T-helper 2 cell treated with Interferon-gamma antibody and Interleukin-4, amounts not matched to agents 100 ng/mL and 5 ng/mL, for 36 hours (primary cell): ENCODE measurements around the gene NT5C2. TPM values are rescaled to one million over a fixed set of nuclear protein-coding genes. Genes with fewer than 3 reads are reported as not detected.

Experiments used
- intact Hi-C: fragments of 100-400 bp; cut with micrococcal nuclease; formaldehyde crosslinking; loops from one replicate; pipeline ENCODE4 v1.15.1; 2023
- total RNA-seq: library from RNA; stranded (reverse); gene quantifications from 2 replicates; pipeline ENCODE4 v1.2.3, GENCODE V29; 2022

NT5C2 gene
- total RNA-seq, 1 donor from 2014 or later: 77.0 TPM

DNA sequence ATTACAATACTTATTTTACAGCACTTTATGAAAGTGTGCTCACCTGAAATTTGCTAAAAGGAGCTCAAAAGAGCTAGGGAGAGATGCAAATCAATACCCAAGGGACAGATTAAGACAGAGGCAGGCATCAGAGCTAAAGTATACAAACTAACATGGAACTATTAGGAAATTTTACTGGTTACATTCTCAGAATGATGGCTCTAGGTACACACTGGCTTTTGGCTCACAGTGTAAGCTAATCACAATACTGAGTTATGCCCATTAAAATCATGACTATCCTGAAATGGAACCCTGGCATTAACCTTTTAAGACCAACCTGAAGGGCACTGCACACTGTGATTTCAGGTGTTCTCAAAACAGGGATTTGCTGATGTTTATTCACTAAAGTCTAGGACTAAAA lies 98.1 kb downstream of the NT5C2 start:
- intact Hi-C loops: no loop called here

DNA sequence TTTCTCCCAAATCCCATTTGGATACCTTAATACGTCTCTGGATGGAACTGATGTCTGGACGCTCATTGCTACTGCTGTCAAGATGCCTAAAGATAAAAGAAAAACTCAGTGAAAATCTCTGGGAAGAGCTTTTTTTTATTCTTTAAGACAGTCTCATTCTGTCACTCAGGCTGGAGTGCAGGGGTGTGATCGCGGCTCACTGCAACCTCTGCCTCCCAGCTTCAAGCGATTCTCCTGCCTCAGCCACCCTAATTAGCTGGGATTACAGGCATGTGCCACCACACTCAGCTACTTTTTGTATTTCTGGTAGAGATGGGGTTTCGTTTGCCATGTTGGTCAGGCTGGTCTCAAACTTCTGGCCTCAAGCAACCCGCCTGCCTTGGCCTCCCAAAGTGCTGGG lies 102.2 kb downstream of the NT5C2 start:
- intact Hi-C loops: no loop called here

DNA sequence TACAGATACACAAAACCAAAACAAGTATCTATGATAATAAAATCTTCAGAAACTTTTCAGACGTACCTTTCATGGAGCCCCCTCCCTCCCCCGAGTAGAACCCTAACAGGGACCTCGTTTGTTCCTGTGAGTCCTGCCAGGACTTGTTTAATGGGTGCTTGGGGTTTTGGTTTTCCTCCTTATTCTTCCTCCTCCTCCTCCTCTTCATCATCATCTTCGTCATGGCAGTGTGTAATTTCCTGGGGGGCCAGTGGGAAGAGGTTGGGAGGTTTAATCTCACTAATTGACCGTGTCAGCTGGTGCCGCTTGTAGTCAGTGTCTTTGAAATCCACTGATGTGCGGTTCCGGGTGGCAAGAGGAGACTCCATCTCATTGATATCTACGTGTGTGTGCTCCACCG lies 103.6 kb downstream of the NT5C2 start:
- intact Hi-C loops: no loop called here

DNA sequence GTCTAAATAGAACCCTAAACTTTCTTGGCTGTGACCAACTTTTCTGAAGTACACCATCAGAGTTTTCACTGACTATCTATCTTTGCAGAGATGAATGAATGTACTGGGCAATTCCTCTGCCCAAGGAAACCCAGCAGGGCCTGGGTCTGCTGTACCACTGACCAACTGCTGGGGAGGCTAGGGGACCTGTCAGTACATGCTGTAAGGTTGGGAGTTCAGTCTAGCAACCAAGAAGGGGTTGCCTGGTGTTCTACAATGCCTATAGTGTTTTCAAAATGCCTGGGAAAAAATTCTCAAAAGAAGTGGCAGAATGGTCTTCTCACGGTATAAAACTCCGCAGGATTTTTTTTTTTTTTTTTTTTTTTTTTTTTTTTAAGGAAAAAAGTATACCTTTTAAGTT lies 106.3 kb downstream of the NT5C2 start:
- intact Hi-C loops: no loop called here

DNA sequence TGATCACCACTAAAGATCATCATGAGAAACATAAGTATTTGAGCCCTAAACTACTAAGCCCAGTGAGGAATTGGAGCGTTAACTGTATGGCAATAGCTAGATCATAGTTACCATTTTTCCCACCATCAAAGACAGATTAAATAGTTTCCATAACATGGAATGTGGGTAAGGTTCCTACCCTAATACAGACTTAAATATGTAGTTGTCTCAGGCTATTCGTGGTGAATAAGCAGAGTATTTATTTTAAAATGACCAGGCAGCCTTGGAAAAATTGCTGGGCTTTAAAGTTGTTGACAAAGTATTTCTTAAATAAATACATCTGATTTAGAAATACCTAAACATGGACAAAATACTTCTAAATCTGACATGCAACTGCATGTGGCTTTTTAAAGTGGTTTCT lies 106.8 kb downstream of the NT5C2 start:
- intact Hi-C loops: no loop called here

DNA sequence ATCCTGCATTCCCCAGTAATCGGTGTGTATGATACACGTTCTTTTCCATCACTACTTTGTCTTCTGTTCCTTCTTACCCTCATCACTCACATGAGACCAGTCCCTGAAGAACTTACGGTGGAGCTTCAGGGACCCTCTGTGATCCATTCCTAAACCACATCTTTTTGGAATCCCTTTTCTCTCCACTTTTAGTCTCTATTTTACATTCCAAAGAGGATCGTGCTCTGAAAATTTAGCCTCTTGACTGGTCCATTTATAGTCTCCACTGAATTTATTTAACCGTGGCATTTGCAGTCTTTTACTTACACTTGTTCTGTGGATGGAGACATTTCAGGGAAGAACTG lies 109.1 kb downstream of the NT5C2 start:
- intact Hi-C loops: no loop called here

DNA sequence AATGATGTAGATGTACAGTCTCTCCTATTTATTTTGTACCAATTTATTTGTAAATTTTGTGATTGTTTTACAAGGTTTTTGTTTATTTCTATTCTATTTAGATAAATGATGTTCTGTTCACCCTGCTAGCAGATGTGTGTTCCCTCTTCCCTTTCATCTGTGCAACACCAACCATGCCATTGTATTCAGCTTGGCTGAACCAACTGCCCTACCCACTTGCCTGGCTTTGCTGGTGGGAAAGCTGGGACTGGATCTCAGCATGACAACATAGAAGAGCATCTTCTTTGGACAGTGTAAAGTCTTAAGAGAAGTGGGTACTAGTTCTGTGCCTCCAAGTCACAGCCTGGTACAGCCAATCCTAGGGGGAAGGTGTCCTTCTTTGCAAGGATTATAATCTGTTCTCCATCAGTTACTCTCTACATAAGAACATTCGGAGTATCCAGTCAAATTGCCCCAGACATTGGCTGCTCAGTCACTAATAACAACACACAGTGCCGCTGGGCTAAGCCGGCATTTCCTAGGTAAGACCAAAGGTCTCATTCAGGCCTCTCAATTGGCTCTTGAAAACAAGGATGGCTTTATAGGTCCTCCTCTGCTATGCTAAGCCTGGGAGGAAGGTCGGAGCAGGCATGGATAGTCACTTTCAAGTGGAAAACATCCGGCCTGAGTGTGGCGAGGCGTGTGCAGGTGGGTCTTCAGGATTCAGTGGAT lies 109.7 kb downstream of the NT5C2 start:
- intact Hi-C loops: no loop called here

DNA sequence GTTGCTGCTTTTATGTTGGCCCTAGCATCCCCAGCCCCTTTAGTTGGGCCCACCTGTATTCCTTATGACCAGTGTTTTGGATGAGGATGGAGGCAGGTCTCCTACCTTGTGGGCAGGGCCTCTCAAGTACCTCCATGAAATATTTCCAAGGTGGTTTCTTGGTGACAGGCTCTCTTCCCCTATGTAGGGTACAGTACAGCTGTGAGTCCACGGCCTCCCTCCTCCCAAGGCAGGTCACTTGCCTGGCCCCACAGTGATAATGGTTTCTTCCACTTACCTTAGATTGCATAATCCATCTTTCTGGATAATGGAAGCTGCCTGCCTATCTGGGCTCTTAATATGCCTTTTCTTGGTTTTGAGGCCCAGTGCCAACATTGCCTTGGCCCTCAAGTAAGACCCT lies 110.4 kb downstream of the NT5C2 start:
- intact Hi-C loops: no loop called here

DNA sequence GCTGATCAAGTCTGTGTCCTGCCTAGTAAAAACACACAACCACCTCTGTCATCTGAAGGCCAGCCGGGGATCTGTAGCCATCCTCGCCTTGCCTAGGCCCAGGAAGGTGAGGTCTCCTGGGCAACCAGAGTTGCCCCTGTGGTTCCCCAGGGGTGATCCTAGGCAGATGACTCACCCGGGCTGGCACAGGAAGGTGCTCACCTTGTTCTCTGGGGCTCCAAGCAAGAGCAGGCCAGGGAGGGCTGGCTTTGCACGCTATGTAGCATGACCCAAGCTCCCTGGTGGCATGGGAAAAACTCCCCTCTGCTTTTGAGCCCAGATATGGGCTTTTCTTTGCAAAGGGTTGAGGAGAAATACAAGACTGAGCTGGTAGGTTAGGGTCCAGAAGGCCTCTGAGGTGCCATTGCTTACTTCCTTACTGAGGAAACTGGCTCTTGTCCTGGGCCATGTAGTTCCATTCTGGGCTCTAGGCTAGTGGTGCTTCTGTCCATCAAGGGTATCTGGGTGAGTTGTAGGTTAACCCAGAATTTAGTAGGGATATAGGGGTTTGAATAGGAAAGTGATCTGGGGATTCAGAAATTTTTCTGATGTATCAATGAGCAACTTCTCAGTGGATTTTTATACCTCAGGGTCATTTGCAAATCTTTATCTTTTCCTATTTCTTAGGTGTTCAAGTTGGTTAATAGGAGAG lies 112.0 kb downstream of the NT5C2 start:
- intact Hi-C loops: no loop called here

DNA sequence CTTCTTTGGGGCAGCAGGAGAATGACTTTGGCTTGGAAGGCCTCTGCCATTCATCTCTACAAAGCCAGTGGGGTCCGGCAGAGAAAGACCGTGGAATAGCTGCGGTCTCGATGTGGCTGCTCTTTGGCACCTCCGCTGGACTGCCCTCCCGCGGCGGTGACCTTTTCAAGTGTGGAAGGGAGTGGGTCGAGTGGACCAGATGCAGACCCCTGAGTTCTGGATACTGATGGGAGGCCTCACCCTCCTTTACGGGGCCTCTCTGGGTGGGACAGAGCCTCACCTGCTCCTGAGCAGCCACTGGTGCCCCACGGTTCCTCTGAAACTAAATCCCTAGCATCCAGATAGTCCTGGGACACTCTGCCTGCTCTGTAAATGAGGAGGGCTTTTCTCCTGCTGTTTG lies 113.1 kb downstream of the NT5C2 start:
- intact Hi-C loops: no loop called here

DNA sequence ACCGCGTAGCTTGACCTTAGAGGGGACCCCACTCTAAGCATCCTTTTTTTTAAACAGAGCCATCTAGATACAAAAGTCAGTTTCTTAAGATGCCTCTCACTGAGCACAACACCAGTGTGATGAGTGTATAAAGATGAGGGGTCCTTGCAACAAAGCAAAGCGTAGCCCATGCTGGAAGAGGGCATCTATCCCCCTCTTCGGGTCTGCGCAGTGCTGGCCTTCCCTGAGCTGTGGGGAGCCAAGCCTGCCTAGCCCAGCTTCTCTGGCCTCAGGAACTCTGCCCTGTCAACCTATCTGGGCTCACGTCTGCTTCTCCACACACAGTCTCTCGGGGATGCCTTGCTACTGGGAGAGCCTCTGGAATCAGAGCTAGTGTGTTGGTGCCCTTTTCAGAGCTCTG lies 114.0 kb downstream of the NT5C2 start:
- intact Hi-C loops: no loop called here

DNA sequence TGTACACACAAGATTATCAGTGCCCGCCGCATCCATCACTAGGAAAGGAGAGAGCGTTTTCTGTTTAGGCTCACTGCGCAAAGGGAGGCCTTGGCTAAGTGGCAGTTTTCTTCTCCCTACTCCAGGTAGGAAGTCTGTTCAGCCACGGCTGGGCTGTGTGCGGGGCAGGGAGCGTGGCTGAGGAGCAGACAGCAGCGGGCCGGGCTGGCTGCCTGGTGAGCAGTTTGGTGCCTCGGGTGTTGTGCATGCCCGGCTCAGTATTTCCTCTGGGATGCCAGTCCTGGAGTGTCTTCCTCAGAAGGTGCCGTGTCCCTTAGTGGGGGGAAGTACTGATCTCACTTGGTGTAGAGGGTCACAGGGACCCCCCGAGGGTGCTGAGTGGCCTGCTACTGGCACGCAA lies 114.4 kb downstream of the NT5C2 start:
- intact Hi-C loops: no loop called here

DNA sequence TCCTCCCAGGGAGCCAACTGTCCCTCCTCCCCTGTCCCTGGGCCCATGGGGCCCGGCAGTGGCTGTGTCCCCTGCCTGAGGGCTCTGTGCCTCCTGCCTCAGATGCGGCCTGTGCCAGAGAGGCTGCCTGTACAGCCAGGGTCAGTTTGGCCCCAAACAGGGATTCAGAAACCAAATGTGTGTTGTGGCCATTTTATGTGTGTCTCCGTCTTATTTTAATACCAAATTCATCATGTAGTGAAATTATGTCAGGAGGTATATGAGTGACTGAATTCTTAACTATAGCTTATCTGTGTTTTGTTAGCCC lies 114.8 kb downstream of the NT5C2 start:
- intact Hi-C loops: no loop called here

DNA sequence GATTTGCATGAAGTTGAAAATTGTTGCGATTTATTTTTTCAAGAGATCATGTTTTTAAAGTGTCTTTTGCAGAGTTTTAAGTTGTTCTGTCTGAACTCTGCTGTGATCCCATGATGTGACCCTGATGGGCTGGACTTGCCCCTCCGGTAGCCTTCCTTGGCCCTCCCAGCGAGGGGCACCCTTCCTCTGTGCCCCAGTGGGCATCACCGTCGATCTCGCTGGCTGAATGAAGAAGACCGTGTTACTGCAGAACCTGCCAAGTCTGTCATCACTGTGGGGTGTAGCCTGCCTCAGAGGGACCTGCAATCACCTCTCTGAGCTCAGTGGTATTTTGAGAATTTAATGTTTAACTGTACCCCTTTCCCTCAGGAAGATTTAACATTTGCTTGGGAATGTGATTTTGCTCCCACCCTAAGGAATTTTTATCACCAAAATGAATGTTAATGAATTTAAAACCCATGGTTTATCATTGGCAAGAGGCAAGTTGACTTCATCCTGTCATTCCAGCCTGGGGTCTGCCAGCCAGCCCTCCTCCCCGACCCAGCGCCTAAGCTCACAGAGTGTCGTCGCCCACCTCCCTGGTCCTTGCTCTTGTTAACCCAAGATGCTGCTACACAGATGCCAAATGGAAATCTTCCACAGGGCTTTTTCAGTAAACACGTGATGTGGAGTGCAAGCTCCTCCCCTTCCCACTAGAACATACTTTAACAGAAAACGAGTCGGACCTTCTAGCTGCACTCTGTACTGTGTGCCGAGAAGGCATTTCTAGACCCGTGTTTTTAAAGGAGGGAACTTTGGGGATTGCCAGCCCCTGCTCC lies 115.4 kb downstream of the NT5C2 start:
- intact Hi-C loops: no loop called here

DNA sequence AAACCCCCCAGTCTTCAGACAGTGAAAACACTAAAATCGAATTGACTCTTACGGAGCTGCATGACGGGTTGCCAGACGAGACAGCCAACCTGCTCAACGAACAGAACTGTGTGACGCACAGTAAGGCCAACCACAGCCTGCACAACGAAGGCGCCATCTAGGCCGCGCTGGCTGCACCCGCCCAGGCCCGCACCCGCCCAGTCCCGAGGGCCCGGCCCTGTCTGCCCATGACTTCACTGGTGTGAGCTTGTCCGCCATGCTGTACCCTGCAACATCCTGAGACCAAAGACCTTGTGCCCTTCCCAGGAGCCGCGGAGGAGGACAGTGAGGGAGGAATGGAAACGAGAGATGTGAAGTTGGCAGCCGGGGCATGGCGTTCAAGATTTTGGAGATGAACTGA lies 116.1 kb downstream of the NT5C2 start:
- intact Hi-C loops: no loop called here

DNA sequence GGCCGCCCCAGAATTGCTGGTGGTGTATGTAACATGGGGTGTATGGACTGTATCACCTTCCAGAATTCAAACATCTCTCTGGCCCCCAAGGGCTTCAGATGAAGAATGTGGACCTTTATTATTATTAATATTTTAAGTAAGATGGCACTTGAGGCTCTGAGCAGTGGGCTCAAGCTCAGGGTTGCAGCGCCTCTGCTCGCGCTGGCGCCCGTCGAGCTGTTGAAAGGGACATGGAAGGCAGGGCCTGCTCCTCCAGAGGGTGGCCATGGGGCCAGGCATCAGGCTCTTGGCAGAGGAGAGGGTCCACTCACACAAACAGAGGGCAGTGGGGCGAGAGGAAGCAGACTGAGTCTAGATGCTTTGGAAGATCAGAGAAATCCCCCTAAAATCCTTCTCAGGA lies 120.2 kb downstream of the NT5C2 start:
- intact Hi-C loops: no loop called here

DNA sequence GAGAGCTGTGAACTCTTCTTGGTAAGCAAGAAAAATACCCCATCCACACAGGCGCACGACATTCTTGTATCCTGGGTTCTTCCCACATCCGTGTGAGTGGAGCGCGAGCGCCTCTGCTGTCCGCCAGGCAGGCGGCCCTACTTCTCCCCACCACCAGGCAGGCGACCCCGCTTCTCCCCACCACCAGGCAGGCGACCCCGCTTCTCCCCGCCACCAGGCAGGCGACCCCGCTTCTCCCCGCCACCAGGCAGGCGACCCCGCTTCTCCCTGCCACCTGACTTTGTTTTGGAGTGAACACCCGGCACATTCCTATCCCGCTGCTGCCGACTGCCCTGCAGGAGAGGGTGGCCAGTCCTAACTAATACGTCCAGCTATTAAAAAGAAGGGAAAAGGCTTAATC lies 120.8 kb downstream of the NT5C2 start:
- intact Hi-C loops: no loop called here

DNA sequence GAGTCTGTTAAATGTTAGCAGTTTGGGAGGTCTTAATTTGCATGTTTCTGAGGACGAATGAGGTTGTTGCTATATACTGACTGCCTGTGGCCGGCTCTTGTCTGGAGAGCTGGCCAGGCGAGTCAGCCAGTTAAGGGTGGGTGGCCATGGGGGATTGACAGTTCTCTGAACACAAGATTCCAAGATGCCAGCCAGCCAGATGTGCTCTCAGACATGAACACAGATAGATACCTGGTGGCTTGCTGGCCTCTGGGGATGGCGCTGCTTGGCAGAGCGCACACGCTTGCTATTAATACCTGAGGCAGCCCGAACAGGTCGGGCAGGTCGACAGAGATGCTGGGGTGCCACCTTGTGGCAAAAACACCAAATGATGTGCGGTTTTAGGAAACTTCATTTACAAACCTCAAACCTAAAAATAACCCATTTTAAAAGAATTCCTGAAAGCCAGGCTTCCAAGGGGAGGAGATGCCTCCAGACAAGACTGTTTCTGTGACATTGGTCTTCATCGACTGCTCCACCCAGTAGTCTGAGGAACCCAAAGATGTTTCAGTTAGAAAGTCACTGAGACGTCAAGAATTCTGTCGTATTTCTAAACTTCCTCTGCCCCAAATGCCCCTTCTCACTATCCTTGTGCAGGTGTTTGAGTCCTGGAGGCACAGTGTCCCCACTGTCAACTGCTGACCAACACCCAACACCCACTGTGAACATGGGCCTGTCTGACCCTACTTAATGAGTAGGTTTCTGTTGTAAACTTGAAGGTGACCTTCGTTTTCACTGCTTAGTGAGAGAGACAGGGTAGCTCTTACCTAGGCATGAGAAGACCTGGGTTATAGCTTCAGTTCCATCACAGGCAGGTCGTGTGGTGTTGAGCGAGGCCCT lies 123.4 kb downstream of the NT5C2 start:
- intact Hi-C loops: loop anchor here (1.0 to 5.0 kb wide), 5 partner anchors 15 to 327 kb away; partner anchors contain the start of gene WBP1L

DNA sequence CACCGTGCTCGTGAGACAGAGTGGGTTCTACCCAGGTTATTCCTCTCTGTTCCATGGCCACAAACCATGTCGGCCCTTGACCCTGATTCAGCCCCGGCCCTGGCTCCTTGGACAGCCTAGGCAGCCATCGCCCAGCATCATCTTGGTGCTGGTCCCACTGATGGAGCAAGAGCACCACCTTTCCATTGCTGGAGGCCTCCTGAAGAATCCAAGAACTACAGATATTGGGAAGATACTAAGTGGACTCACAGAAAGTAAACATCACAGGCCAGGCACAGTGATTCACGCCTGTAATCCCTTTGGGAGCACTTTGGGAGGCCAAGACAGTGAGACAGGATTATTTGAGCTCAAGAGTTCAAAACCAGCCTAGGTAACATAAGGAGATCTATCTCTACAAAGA lies 125.1 kb downstream of the NT5C2 start:
- intact Hi-C loops: loop anchor here (5.0 kb wide), 1 partner anchor 326 kb away; the partner anchor contains the start of gene WBP1L

DNA sequence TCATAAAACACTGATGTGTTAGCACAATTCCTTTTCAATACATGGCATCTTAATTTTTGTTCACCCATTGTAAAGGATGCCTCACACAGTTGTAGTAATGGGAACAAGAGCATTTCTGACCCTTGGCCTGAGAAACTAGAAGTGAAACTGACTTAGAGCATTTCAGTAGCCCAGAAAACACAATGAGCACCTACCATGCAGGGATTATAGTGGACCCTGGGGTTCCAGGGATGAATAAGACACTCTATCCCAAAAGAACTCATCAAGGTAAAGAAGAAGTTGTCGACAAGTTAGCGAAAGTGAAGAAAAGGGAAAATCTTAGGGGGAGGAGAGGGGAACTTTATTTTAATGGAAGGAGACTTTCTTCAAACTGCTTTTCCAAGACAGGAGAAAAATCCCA lies 125.6 kb downstream of the NT5C2 start:
- intact Hi-C loops: loop anchor here (5.0 kb wide), 1 partner anchor 325 kb away; the partner anchor contains the start of gene WBP1L

DNA sequence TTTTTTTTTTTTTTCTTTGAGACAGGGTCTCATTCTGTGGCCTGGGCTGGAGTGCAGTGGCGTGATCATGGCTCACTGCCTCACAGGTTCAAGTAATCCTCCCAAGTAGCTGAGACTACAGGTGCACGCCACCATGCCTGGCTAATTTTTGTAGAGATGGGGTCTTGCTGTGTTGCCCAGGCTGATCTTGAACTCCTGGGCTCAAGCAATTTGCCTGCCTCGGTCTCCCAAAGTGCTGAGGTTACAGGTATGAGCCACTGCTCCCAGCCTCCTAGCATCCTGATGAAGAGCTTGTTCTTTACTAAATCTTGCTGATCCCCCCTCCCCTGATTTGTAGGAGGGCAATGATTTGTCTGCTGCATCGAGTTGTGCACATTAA lies 126.0 kb downstream of the NT5C2 start:
- intact Hi-C loops: loop anchor here (5.0 kb wide), 1 partner anchor 325 kb away; the partner anchor contains the start of gene WBP1L
